Stomach smooth muscle (tissue), 2 donors: Measurements from ENCODE around the gene NAGK.

Source experiments
- H3K27ac ChIP-seq: one replicate; pipeline ENCODE4 v1.7.0; 2013; ENCODE audit warnings: mild to moderate bottlenecking, low read length, inconsistent platforms
- H3K27me3 ChIP-seq, 2 donors: one replicate each; pipeline ENCODE4 v1.7.0; 2013; ENCODE audit warnings: low read length in 2 of 2; ENCODE audit not compliant: insufficient read depth in 2 of 2, control insufficient read depth in 1 of 2
- H3K36me3 ChIP-seq, 2 donors: one replicate each; pipeline ENCODE4 v1.7.0; 2013; ENCODE audit warnings: low read length in 2 of 2; ENCODE audit not compliant: control insufficient read depth in 2 of 2, insufficient read depth in 2 of 2
- H3K4me1 ChIP-seq: one replicate; pipeline ENCODE4 v1.7.0; 2013; ENCODE audit warnings: low read length; ENCODE audit not compliant: control insufficient read depth, insufficient read depth
- H3K4me3 ChIP-seq, 2 donors: one replicate each; pipeline ENCODE4 v1.7.0; 2013; ENCODE audit warnings: low read length in 2 of 2
- H3K9ac ChIP-seq, 2 donors: one replicate each; pipeline ENCODE4 v1.7.0; 2013; ENCODE audit warnings: low read length in 2 of 2, mild to moderate bottlenecking in 1 of 2
- H3K9me3 ChIP-seq, 2 donors: one replicate each; pipeline ENCODE4 v1.7.0; 2013; ENCODE audit warnings: low read length in 2 of 2; ENCODE audit not compliant: control insufficient read depth in 2 of 2
- donor health status: healthy.
- donor health status: Pancreatic carcinoma.

The NAGK gene

GRCh38 chr2:71120195-71120594, 51.7 kb downstream of the NAGK start:
- Histone ChIP-seq H3K27ac (no peak overlapping the region), H3K4me1 (no peaks in the 10 kb centered on the region), H3K4me3 (no peak overlapping the region), H3K36me3 (peaks cover 5 to 26% of the 10 kb centered on the region in 2 donors), H3K9ac (no peak overlapping the region), H3K27me3 (no peaks in the 10 kb centered on the region), H3K9me3 (no peaks in the 10 kb centered on the region)

- no peaks in the 10 kb centered on the region for H3K27me3 ChIP-seq
- H3K4me1 ChIP-seq = peaks cover 2% of the 10 kb centered on the region
- no peak overlapping the region for H3K4me3 ChIP-seq
- no peaks in the 10 kb centered on the region for H3K9me3 ChIP-seq
- H3K9ac ChIP-seq = no peak overlapping the region
- H3K27ac ChIP-seq = no peak overlapping the region
- peaks cover 5 to 26% of the 10 kb centered on the region in 2 donors for H3K36me3 ChIP-seq
Observed at GRCh38 chr2:71121479-71121878, 53.0 kb downstream of the NAGK start.

GRCh38 chr2:71122387-71123298, 54.2 kb downstream of the NAGK start:
- Histone ChIP-seq H3K4me1 (peaks cover 2% of the 10 kb centered on the region), H3K27ac (no peak overlapping the region), H3K9me3 (no peaks in the 10 kb centered on the region), H3K4me3 (no peak overlapping the region), H3K9ac (no peak overlapping the region), H3K27me3 (no peaks in the 10 kb centered on the region), H3K36me3 (peaks cover 5 to 26% of the 10 kb centered on the region in 2 donors)

- Histone ChIP-seq H3K9ac (no peak overlapping the region), H3K4me1 (peaks cover 2% of the 10 kb centered on the region), H3K9me3 (no peaks in the 10 kb centered on the region), H3K36me3 (peaks cover 0 to 9% of the 10 kb centered on the region in 2 donors), H3K4me3 (no peak overlapping the region), H3K27ac (no peak overlapping the region), H3K27me3 (no peaks in the 10 kb centered on the region)
Observed at GRCh38 chr2:71125506-71126294, 57.3 kb downstream of the NAGK start.

- H3K36me3 ChIP-seq = peaks cover 0 to 3% of the 10 kb centered on the region in 2 donors
- no peak overlapping the region for H3K9ac ChIP-seq
- peaks cover 12% of the 10 kb centered on the region for H3K4me1 ChIP-seq
- H3K4me3 ChIP-seq = no peak overlapping the region
- H3K9me3 ChIP-seq = no peaks in the 10 kb centered on the region
- H3K27ac ChIP-seq = no peak overlapping the region
- no peaks in the 10 kb centered on the region for H3K27me3 ChIP-seq
Observed at GRCh38 chr2:71126957-71127356, 58.5 kb downstream of the NAGK start.
